Stimulated activated CD4-positive, alpha-beta T cell treated with anti-CD3 and anti-CD28 coated beads, Interleukin-4, amount 100 ng/mL, for 24 hours (primary cell): ENCODE results near the gene AMY1C.
"Not testable (repeated sequence)": the region's sequence is repeated elsewhere in the genome, so short reads cannot be mapped to it uniquely, and the experiment has no call there.

Source experiments
- DNase-seq: peaks from one replicate; pipeline ENCODE4 v3.0.0-alpha.2; 2020

AMY1C gene

DNA sequence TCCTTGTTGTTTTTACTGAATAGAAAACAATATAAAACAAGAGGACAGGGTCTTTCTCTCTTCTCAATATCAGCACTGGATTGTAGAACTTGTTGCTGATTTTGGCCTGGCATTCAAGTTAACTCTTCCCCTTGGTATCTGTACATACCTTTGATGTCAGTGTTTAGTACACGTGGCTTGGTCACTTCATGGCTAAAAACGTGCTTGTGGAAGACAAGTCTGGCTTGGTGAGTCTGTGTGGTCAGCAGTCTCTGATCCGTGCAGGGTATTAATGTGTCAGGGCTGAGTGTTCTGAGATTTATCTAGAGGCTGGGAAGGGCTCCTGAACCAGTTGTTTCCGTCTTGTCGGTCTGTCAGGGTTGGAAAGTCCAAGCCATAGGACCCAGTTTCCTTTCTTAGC, at the start of gene AMY1C:
Gene AMY1C, plus strand, starts transcription at position 301 of the 400 bp plus-strand sequence. CDS start 572 bp downstream, outside the sequence.
- not testable (repeated sequence) for DNase-seq

DNA sequence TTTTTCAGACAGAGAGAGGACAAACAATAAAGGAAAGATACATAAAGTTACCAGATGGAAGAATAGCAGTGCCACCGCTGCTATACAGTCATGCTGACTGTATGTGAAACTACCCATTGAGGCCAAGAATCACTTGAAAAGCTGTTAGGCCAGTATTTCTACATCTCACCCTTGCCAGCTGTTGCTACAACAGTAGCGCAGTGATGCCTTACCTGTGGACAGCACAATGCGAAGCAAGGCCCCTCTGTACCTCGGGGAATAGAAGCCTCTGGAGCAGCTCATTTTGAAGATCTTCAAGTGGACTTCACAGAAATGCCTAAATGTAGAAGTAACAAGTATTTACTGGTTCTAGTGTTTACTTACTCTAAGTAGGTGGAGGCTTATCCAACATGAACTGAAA, 49.0 kb upstream of the AMY1C start:
- not testable (repeated sequence) for DNase-seq

DNA sequence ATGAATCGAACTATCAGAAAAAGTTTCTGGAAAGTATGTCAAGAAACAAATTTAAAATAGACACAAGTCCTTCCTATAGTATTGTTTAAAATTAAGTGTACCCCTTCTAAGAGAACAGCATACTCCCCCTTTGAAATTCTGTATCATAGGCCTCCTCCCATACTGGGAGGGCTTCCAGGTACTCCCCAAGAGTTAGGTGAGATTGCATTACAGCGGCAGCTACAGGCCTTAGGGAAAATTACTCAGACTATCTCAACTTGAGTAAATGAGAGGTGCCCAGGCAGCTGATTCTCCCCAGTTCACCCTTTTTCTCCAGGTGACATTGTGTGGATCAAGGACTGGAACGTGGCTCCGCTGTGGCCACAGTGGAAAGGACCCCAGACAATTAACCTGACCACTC, 48.4 kb upstream of the AMY1C start:
- not testable (repeated sequence) for DNase-seq

DNA sequence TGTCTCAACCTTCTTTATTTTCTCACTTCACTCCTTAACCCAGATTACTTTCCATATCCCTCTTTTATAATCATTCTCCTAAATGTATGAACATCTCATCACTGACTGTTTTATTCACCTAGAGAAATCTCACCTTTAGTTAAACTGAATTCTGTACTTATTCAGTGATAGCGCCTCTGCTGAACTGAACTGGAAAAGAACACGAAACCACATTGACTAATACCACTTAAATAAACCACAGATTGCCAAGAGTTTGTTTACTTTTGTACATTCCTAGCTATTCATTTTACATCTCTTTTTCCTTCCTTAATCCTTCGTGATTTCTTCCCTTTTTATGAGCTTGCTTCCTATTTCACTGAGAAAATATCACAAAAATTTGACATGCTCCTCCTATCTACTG, 42.0 kb upstream of the AMY1C start:
- not testable (repeated sequence) for DNase-seq

DNA sequence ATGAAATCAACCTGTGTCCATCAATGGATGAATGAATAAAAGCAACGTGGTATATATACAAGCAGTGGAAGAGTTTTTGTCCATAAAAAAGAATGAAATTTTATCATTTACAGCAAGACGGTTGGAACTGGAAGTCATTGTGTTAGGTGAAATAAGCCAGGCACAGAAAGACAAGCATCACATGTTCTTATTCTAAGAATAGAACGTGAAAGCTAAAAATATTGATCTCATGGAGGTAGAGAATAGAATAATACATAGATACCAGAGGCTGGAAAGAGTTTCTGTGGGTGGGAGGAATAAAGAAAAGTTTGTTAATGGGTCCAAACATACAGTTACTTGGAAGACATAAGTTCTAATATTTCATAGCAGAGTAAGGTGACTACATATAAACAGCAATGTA, 39.3 kb upstream of the AMY1C start:
- not testable (repeated sequence) for DNase-seq

DNA sequence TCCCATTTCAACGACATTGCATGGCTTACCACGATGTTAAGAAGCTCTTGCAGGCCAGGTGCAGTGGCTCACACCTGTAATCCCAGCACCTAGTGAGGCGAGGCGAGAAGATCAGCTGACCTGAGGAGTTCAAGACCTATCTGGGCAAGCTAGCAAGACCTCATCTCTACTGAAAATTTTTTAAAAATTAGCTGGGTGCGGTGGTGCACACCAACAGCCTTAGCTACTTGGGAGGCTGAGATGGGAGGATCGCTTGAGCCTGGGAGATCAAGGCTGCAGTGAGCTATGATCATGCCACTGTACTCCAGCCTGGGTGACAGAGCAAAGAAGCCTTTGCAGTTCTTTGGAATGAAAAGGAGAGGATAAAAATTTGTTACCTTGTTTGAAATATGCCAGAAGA, 32.3 kb upstream of the AMY1C start:
- not testable (repeated sequence) for DNase-seq

DNA sequence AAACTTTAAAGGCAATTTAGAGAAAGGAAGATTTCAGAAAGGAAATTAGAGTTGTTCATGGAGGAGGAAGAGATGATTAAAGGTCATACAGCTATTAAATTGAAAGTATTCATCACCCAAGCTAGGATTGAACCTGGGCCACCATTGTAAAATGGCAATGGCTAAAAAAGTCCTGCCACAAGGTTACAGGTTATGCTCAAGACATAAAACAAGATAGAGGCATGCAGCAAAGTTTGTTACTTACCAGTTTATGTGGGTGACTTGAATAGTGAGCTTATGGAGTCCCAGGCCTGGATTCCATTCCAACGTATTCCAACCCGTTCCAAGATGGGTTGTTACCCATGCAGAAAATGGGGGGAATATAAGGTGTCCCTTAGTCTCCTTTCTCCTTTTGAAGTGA, 28.2 kb upstream of the AMY1C start:
- not testable (repeated sequence) for DNase-seq

DNA sequence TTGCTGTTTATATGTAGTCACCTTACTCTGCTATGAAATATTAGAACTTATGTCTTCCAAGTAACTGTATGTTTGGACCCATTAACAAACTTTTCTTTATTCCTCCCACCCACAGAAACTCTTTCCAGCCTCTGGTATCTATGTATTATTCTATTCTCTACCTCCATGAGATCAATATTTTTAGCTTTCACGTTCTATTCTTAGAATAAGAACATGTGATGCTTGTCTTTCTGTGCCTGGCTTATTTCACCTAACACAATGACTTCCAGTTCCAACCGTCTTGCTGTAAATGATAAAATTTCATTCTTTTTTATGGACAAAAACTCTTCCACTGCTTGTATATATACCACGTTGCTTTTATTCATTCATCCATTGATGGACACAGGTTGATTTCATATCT, 14.4 kb upstream of the AMY1C start:
- not testable (repeated sequence) for DNase-seq

DNA sequence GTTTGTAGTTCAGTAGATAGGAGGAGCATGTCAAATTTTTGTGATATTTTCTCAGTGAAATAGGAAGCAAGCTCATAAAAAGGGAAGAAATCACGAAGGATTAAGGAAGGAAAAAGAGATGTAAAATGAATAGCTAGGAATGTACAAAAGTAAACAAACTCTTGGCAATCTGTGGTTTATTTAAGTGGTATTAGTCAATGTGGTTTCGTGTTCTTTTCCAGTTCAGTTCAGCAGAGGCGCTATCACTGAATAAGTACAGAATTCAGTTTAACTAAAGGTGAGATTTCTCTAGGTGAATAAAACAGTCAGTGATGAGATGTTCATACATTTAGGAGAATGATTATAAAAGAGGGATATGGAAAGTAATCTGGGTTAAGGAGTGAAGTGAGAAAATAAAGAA, 11.7 kb upstream of the AMY1C start:
- DNase-seq = not testable (repeated sequence)

DNA sequence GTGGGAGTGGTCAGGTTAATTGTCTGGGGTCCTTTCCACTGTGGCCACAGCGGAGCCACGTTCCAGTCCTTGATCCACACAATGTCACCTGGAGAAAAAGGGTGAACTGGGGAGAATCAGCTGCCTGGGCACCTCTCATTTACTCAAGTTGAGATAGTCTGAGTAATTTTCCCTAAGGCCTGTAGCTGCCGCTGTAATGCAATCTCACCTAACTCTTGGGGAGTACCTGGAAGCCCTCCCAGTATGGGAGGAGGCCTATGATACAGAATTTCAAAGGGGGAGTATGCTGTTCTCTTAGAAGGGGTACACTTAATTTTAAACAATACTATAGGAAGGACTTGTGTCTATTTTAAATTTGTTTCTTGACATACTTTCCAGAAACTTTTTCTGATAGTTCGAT, 5.2 kb upstream of the AMY1C start:
- DNase-seq = not testable (repeated sequence)

DNA sequence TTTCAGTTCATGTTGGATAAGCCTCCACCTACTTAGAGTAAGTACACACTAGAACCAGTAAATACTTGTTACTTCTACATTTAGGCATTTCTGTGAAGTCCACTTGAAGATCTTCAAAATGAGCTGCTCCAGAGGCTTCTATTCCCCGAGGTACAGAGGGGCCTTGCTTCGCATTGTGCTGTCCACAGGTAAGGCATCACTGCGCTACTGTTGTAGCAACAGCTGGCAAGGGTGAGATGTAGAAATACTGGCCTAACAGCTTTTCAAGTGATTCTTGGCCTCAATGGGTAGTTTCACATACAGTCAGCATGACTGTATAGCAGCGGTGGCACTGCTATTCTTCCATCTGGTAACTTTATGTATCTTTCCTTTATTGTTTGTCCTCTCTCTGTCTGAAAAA, 4.7 kb upstream of the AMY1C start:
- not testable (repeated sequence) for DNase-seq

DNA sequence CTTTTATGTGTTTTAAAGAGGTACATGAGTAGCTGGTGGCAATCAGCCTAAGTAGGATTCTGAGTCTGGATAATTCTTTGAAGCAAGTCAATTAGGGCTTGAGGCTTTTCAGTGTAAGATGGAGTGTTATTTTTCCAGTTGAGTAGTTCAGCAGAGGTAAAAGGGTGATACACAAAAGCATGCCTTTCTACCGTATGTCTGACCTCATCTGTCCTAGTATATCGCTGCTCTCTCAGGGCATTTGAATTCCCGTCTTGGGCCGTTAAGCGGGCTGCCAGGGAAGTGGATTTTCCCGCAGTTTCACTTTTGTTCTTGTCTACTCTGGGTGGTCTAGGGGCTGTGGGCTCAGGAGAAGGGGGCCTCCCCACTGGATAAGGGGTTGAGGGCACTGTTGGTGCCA, 1.4 kb upstream of the AMY1C start:
- not testable (repeated sequence) for DNase-seq

DNA sequence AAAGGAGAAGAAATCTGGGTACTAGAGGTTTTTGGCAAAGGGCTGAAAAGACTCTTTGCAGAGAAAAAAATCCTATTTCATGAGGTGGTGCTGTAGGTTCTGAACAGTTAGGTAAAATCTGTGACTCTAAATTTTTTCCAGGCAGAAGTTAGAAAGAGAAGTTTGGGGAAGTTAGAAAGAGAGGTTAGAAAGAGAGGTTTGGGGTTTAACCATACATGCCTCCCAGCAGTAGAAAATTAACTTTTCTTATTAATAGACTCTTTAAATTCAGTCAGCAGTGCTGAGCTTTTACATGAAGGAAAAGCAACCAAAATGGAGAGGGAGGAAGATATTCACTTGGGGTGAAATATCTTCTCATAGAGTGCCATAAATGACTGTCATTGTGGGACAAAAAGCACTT, 12.2 kb downstream of the AMY1C start:
- no peak for DNase-seq

DNA sequence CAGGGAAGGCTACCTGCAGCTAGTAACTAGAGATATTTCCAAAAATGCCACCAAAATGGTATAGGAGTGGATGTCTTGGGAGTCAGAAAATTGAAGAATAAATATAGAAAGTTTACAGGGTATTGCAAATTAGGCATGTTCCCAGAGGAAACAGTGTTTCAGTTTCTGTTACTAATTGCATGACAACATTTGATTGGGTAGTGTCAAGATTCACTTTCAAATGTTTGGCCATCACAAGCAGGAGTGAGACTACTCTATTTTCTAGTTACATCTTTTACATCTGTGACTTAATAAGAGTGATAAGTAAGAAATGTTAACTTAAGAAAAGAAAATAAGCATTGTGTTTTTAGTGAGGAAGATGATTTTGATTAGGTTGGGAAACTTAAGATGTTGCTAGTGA, 30.2 kb downstream of the AMY1C start:
- DNase-seq = no peak

DNA sequence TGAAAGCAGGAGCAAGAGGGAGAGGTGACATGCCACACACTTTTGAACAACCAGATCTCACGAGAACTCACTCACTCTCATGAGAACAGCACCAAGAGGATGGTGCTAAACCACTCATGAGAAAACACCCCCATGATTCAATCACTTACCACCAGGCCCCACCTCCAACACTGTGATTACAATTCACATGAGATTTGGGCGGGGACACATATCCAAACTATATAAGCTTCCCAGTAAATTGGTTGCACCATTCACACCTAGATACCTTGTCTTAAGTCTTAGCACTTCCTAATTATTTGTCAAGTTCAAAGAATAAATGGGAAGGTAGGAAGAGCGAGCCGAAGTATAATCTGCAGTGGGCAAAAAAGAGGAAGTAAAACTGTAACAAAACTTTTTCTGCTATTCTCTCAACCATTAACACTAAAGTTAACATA, 34.3 kb downstream of the AMY1C start:
- no peak for DNase-seq

DNA sequence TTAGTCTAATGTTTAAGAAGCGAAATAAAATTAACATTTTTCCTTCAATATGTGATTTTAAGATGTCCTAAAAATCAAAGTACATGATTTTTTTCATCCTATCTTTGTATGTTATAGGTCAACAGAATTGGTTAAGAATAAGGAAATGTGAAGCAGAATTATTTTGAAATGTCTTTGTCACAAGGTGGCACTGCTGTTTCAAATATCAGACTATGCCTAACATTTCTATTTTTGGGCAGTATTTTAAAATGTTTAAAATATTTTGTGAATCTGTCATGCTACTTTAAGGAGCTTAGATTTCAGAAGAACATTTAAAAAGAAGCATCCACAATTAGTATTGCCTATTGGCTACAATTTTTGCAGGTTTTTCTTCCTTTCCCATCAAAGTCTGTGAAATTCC, 38.7 kb downstream of the AMY1C start:
- DNase-seq = no peak

DNA sequence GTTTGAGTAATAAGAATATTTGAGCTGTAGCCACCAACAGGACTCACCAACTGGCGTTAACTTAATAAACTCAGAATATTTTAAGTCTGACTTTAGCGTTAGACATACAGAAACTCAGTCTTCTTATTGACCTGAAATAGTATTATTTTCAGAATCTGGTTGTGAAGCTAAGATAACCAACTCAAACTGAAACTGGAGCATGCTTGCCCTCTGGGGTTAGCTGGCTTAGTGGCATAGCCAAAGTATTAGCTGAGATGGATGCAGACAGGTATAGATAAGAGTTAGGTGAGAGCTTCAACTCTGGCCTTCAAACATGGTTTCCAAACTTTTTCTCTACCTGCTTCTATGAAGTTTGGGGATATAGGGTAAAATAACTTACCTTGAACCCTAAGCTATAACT, 40.5 kb downstream of the AMY1C start:
- no peak for DNase-seq
